Stimulated activated CD4-positive, alpha-beta T cell treated with anti-CD3 and anti-CD28 coated beads, Interleukin-1b, Interleukin-23, amount 100 ng/mL, for 24 hours (primary cell): Measurements from ENCODE around the gene BCAS4.

Experiments
- DNase-seq, 4 experiments: peaks; one replicate each; pipeline ENCODE4 v3.0.0-alpha.2; 2020; ENCODE audit warnings: low read depth in 4 of 4, low spot score in 1 of 4

BCAS4 gene

DNA sequence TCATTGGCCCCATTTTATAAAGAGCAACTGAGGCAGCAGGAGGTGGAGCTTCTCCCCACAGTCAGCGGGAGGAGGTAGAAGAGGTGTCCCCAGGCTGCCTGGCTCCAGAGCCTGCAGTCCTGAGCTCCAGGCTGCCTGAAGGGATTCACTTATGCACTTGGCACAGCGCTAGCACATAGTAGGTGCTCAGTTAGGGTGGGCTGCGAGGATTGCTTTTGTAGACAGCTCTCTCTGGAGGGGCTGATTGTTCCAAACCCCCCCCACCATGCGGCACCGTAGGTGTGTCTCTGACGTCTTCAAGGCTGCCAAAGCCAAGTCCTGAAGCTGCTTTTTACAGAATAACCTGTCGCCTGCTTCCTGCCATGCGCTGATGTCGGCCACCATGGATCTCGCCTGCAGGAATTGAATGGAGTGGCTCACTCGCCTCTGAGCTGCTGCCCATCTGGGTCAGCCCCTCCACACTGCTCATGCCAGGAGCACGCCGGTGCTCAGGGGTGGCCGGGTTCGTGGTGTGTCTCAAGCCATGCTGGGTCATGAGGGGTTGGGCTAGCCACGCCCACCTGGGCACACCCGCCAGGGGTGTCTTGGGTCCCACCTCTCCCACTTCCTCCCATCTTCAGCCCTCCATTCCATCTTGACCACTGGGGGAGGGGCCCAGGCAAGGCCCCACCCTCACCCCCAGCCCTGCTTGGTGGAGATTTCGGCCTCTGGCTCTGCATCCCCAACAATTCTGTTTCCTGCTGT is 59.8 kb downstream of the BCAS4 start:
- no peak for DNase-seq

DNA sequence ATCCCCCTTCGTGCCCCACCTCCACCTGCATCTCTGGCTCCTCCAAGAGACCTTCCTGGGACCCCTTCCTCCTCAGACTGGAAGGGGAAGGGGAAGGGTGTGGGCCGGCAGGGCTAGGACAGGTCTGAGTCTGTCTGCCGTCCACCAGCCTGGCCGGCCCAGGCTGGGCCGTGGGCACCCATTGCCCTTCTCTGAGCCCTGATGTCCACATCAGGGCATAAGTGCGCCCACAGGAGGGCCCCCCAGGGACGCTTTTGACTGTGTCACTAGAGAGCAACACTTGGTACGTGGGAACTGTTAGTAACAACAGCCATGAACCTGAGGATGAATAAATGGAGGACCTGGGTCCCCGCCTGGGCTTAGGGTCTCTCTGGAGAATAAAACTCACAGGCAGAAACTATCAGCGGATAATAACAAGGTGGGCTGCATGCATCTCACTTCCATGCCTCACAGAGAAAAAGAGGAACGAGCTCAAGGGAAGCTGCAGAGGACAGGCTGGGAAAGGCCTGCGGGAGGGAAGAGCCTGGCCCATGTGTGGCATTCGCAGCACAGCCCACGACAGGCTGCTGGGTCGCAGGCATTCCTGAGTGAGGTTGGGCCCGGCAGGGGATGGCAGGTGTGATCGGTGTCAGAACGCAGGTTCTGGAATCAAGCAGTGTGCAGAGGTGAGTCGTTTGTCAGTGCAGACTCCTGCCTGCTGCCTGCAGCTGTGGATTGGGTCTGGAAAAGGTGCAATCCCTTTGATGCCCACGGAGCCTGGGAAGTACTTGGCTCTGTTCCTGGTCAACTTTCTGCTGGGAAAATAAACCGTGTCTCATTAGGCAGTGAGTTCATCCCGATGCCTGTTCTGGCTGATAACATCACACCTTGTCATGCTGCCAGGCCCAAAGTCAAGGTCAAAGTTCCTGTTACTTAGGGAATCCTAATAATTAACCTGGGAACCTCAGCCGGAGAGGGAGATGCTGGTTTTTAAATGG is 60.9 kb downstream of the BCAS4 start:
- DNase-seq, result no peak

DNA sequence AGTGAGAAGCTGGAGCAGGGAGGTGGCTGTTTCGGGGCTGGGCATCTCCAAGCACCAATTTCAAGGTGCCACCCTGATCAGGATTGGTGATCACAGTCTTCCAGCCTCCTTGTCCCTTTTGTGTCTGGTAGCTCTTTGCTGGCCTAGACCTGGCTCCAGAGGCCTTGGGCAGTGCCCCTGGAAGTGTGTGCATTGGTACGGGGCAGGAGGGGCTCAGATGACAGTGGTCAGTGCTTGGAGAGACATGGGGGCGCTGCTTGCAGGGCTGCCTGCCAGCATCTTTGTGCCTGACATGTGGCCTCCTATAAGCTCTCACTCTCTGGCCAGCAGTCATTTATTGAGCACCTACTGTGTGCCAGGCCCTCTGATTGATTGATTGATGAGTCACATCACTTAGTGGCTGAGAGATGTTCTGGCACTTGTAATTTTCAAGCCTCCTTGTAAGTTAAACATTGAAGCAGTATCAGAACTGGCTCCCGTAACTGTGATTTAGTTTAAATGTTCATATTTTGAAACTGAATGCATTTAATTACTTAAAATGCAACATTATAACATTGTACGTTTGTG is 61.7 kb downstream of the BCAS4 start:
- no peak for DNase-seq

DNA sequence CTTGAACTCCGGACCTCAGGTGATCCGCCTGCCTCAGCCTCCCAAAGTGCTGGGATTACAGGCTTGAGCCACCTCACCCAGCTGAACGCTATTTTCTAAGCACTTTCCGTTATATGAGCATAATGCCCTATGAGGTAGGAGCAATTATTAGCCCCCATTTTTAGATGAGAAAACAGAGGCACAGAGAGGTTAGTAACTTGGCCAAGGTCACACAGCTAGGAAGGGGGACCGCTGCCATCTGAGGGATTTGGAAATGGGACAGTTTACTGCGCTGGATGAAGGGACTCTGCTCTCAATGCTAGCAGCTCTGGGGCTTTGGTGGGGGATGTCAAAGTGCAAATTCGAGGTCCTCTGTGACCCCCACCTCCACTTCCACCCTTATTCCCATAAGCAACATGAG is 62.5 kb downstream of the BCAS4 start:
- no peak for DNase-seq

- no peak for DNase-seq
These were observed 63.7 kb downstream of the BCAS4 start for GRCh38 chr20:50858525-50858924.

- DNase-seq, result no peak
These were observed 64.3 kb downstream of the BCAS4 start for GRCh38 chr20:50859161-50859560.

- no peak for DNase-seq
These were observed 66.2 kb downstream of the BCAS4 start for GRCh38 chr20:50861012-50861411.

DNA sequence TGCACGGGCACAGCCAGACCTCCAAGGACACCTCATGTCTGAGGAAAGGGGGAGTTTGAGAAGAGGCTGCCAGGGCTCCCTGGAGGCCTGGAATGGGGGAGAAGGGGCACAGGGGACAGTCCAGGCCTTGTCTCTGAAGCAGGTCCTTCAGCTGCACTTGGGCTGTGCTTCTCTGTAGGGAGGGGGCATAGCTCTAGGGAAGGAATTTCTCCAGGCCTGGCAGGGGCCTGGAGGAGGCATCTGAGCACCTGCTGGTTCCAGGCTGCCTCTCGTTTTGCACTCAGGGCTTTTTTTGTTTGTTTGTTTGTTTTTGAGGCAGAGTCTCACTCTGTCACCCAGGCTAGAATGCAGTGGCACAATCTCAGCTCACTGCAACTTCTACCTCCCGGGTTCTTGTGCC is 67.7 kb downstream of the BCAS4 start:
- no peak for DNase-seq

- no peak for DNase-seq
These were observed 70.3 kb downstream of the BCAS4 start for GRCh38 chr20:50865114-50865513.

DNA sequence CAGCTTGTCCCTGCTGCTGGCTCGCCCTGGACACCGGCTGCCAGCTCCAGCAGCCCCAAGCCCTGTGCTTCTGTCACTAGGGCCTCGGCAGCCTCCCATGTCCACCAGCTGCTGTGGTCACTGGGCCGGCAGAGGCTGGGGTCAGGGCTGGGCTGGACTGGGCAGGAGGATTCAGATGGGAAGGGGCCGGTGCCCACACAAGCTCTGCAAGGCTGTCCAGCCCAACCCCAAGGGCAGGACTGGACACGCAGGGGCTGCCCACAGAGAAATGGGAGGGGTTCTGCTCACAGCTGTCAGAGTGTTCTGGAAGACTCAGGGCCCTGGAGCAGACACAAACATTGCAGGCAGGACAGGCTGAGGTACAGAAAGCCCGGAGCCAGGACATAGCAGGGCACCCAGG is 70.7 kb downstream of the BCAS4 start:
- DNase-seq, result no peak

DNA sequence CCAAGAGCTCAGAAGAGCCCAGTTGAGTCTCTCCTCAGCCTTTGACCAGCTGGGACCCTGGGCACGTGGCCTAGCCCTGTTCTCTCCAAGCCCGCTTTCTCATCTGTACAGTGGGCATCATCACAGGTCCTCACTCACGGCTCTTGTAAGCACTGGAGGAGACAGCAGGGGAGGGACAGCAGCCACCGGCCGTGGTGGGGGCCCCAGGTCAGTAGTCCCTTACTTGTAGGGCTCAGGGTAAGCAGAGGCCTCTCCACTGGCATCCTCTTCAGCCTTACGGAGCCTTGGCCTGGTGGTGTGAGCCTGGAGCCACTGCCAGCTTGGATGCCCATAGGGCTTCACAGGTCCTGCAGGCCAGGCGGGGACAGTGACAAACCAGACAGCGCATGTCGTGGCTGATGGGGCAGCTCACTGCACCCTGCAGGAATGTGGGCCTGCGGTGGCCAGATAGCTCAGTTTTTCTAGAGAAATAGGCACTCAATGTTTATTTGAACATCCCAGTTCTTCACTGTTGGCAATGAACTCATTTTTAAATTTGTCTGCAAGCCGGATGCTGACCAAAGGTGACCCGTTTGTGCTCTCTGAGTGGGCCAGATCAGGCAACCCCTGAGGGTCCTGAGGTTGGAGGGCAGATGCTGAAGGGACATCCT is 71.3 kb downstream of the BCAS4 start:
- DNase-seq, result no peak

DNA sequence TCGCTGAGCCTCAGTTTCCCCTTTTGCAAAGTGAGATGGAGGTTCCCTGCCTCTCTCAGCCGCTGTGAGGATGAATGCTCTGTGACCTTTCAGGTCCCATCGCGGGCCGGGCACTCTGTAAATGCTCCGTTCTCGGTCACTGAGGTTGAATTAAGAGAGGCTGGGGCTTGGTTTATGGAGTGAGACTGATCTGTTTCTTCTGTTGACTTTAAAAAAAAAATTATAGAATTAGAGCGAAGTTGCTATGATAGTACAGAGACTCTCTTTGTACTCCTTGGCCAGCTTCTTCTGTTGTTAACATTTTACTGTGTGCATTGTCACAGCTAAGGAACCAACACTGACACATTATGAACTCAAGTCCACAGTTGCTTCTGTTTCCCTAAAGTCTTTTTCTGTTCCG is 72.0 kb downstream of the BCAS4 start:
- no peak for DNase-seq

DNA sequence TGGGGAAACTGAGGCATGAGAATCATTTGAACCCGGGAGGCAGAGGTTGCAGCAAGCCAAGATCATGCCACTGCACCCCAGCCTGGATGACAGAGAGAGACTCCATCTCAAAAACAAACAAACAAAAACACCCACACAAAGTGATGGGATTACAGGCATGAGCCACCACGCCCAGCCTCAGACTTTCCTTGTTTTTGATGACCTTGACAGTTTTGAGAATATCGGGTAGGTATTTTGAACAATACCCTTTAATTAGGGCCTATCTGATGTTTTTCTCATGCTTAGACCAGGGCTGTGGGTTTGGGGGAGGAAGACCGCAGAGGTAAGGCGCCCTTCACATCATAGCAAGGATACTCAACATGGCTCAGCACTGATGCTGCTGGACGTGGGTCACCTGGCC is 72.9 kb downstream of the BCAS4 start:
- no peak for DNase-seq

DNA sequence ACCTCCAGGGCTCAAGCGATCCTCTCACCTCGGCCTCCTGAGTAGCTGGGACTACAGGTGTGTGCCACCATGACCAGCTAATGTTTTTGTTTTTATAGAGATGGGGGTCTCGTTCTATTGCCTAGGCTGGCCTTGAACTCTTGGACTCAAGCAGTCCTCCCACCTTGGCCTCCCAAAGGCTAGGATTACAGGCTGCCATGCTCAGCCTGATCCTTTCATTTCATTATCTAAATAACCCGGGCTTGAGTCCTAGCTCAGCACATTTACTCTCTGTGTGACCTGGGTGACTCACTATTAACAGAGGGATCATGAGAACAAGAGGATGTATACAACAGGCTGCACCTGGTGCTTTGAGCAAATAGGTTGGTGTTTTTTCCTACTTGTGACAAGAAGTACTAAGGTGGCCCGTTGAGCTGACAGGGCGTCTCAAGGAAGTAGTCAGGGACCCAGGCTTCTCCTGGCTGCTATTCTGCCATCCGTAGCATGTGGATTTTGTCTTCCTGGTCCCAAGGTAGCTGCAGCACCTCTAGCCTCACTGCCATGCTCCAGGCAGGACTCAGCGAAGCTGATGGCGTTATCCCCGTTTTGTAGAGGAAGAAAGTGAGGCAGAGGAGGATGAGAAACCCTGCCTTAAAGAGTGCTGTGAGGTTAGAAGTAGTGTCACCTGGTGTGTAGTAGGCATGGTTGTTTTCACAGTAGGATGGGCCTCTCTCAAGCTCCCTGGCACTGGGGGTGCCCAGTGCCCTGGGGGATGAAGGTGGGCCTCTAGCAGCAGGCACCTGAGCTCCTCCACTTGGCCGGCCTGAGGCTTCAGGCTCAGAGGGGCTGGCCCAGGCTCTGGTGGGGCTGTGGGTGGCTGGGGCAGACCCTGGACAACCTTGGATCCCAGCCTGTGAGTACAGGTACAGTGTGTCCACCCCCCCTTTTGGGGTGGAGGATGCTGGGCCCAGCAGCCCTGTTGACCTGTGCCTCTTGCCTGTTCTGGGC is 73.9 kb downstream of the BCAS4 start:
- no peak for DNase-seq

DNA sequence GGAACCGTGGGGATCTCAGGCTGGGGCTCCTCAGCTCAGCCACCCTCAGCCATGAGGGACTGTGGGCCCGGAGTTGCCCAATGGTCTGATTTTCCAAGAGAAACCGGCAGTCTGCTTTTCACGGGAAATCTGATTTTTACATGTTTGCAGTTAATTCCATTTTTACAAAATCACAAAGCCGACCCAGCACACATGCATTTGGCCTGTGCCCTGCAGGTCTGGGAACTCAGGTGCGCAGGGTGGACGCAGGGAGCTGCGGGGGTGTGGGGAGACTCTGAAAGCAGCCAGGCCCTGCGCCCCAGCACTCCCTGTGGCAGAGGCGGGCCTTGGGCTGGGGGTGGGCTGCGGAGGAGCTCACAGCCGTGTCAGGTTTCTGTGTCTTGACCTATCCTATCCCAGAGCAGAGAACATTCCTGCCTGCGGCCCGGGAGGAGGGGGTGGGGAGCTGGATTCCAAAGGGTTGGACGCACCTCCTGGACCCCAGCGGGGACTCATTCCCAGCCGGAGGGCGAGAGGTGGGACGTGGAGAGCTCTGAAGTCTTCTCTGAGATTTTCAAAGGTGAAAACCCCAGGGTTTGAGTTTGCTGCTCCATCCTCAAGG is 75.8 kb downstream of the BCAS4 start:
- DNase-seq, result no peak

DNA sequence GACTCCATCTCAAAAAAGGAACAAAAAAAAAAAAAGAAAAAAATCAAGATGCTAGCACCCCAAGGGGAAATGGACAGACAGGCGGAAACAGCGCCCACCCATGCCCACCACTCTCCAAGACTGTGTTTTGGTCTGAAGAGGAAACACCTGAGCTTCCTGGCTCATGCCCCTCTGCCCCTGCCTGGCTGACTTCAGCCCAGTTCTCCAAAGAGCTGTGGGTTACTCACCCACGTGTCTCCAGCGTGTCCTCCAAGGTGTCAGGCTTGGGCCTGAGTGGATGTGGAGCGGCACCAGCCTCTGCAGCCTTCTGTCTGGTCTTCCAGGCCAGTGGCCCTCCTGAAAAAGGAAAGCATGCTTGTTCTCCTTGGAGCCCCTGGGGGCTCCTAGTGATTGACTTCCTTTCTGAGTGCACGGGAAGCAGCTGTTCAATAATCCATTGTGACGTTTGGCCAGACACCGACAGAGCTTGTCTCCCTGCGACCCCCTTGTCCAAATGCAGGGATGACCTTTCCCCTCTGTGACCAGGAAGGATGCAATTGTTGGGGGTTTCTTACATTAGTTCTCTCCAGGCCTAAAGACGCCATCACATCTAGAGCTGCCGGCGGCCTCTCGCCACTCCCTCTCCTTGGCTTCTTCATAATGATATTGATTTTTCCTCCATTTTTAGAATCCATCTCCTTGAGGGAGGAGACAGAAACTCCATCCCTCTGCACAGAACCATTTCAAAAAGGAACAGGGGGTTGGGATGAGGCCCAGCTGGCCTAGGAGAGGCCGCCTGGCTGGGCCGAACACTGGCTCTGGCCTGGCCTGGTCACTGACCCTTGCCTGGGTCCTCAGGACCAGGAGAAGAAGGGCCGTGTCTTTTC is 77.9 kb downstream of the BCAS4 start:
- DNase-seq, result no peak

- no peak for DNase-seq
These were observed 78.7 kb downstream of the BCAS4 start for GRCh38 chr20:50873585-50873984.

GRCh38 chr20:50874111-50874757 is 79.4 kb downstream of the BCAS4 start:
- DNase-seq, result no peak
